Stimulated activated CD8-positive, alpha-beta memory T cell treated with anti-CD3 and anti-CD28 coated beads, Interleukin-4, amount 100 ng/mL, for 1 hour (primary cell): ENCODE data around the gene FSHR.

Experiments
- DNase-seq, 2 donors: peaks; one replicate each; pipeline ENCODE4 v3.0.0-alpha.2; 2020; ENCODE audit warnings: low read depth in 2 of 2, low spot score in 1 of 2

Gene FSHR

GRCh38 chr2:48915227-48915626, 239.1 kb downstream of the FSHR start:
- DNase-seq, result no peak

GRCh38 chr2:48914477-48915089, 239.7 kb downstream of the FSHR start:
- no peak for DNase-seq
